HEK293T (cell line): ENCODE results near the gene MARCKS.

Source experiments
- CTCF ChIA-PET: fragments of 350-600 bp; formaldehyde crosslinking; extraction: SDS; loops from one replicate; lab custom pipeline; 2021; ENCODE audit warnings: antibody characterized with exemption, inconsistent platforms; lab: Yijun Ruan, JAX
- POLR2A ChIA-PET: fragments of 350-600 bp; formaldehyde crosslinking; extraction: SDS; loops from one replicate; lab custom pipeline; 2020; ENCODE audit warnings: antibody characterized with exemption, inconsistent platforms; lab: Yijun Ruan, JAX
- DNase-seq: peaks from one replicate; pipeline ENCODE4 v3.0.0; 2012; ENCODE audit warnings: mixed read lengths; ENCODE audit errors: extremely low spot score
- ARNT ChIP-seq: fragments of 450-650 bp; IDR thresholded peaks from 2 replicates; pipeline ENCODE4 v1.6.1; 2017; ENCODE audit warnings: mild to moderate bottlenecking
- BHLHE40 ChIP-seq: fragments of 450-650 bp; IDR thresholded peaks from 2 replicates; pipeline ENCODE4 v1.6.1; 2016; ENCODE audit warnings: mild to moderate bottlenecking, moderate library complexity, borderline replicate concordance
- CTBP1 ChIP-seq: fragments of 450-650 bp; IDR thresholded peaks from 2 replicates; pipeline ENCODE4 v1.6.1; 2016; ENCODE audit warnings: borderline replicate concordance
- ELF4 ChIP-seq: fragments of 450-650 bp; IDR thresholded peaks from 2 replicates; pipeline ENCODE4 v1.6.1; 2017; ENCODE audit warnings: antibody characterized with exemption
- FOXA1 ChIP-seq: fragments of 450-650 bp; IDR thresholded peaks from 2 replicates; pipeline ENCODE4 v1.6.1; 2016; ENCODE audit warnings: mild to moderate bottlenecking
- FOXK2 ChIP-seq: fragments of 450-650 bp; IDR thresholded peaks from 2 replicates; pipeline ENCODE4 v1.6.1; 2016; ENCODE audit warnings: mild to moderate bottlenecking
- FOXM1 ChIP-seq: fragments of 450-650 bp; IDR thresholded peaks from 2 replicates; pipeline ENCODE4 v1.6.1; 2017; ENCODE audit warnings: mild to moderate bottlenecking, borderline replicate concordance
- HDGF ChIP-seq: fragments of 450-650 bp; IDR thresholded peaks from 2 replicates; pipeline ENCODE4 v1.6.1; 2017; ENCODE audit warnings: antibody characterized with exemption, borderline replicate concordance
- L3MBTL2 ChIP-seq: fragments of 450-650 bp; conservative IDR thresholded peaks from 2 replicates; pipeline ENCODE4 v1.6.1; 2016; ENCODE audit warnings: mild to moderate bottlenecking
- LEF1 ChIP-seq: fragments of 450-650 bp; IDR thresholded peaks from 2 replicates; pipeline ENCODE4 v1.6.1; 2017; ENCODE audit warnings: mild to moderate bottlenecking, borderline replicate concordance
- NFRKB ChIP-seq: fragments of 450-650 bp; IDR thresholded peaks from 2 replicates; pipeline ENCODE4 v1.6.1; 2016; ENCODE audit warnings: mild to moderate bottlenecking, moderate library complexity
- SP1 ChIP-seq: fragments of 450-650 bp; IDR thresholded peaks from 2 replicates; pipeline ENCODE4 v1.6.1; 2017
- SUZ12 ChIP-seq: fragments of 450-650 bp; IDR thresholded peaks from 2 replicates; pipeline ENCODE4 v1.6.1; 2016; ENCODE audit warnings: mild to moderate bottlenecking
- TARDBP ChIP-seq: fragments of 450-650 bp; IDR thresholded peaks from 2 replicates; pipeline ENCODE4 v1.6.1; 2016
- ZNF384 ChIP-seq: fragments of 450-650 bp; IDR thresholded peaks from 2 replicates; pipeline ENCODE4 v1.6.1; 2016
- TF ChIP-seq, protein P1 (sequence below): fragments of 450-650 bp; IDR thresholded peaks from 2 replicates; pipeline ENCODE4 v1.6.1; 2016

Gene MARCKS

DNA sequence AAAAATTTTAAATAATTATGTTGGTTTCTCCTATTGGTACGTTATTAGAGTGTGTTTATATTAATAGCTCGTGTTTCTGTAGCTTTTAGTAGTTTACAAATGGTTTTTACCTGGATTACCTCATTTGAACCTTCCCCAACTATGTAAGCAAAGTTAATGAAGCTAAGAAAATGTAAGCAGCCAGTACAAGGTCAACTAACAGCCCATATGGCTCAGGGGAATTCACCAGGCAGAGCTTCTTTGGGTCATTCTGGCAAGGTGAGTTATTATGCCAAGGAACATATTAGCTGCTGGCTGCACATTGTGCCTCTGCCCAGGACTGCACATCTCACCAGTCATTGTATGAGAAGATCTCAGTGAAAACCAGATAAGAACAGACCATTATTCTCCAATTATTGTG is 27.0 kb upstream of the MARCKS start:
- DNase-seq = no peak
- POLR2A ChIA-PET = no interaction called here
- no peak for TF ChIP-seq L3MBTL2
- CTCF ChIA-PET = no interaction called here

DNA sequence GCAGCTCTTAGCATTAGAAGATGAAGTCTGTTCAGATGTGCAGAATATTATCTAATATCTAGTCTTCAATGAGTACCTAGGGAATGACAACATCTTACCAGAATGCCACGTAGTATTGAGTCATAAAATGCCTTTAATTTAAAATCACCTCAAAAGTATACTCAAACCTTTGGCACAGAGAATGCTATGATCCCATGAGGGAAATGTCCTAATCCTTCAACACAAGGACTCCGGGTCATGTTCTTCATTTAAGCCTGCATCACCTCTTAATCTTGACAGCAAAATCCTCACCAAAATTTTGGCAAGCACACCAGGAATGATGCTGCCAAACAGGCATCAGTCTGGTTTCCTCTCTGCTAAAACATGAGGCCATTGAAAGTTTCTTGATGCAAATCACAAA is 23.6 kb upstream of the MARCKS start:
- CTCF ChIA-PET = no interaction called here
- POLR2A ChIA-PET = no interaction called here
- TF ChIP-seq FOXA1 = no peak
- no peak for TF ChIP-seq FOXM1
- TF ChIP-seq HDGF = no peak
- no peak for TF ChIP-seq ARNT
- no peak for TF ChIP-seq L3MBTL2
- DNase-seq = no peak

DNA sequence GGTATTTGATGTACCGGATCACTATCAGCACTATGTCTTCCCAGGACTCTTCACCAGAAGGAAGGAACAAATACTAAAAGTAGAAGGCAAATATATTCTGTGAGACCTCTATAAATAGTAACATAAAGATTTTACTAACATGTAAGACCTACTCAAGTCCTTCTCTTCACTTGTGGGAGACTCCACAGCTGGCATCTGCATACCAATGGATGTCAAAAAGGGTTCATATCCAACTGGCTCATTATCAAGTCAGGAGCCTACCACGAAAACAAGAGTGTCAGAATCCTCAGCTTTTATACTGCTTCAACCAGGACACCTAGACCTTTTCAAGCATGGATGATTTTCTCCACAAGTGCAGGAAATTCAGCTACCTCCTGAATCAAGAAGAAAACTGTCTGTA is 20.0 kb upstream of the MARCKS start:
- ChIA-PET POLR2A (no interaction called here), CTCF (no interaction called here)
- DNase-seq = no peak
- TF ChIP-seq ELF4 (no peak), CTBP1 (no peak), TARDBP (no peak), ZNF384 (no peak), FOXM1 (no peak), L3MBTL2 (no peak), NFRKB (no peak), LEF1 (no peak), SUZ12 (no peak), FOXK2 (no peak), HDGF (no peak), BHLHE40 (no peak), ARNT (no peak)
- TF ChIP-seq, protein P1, sequence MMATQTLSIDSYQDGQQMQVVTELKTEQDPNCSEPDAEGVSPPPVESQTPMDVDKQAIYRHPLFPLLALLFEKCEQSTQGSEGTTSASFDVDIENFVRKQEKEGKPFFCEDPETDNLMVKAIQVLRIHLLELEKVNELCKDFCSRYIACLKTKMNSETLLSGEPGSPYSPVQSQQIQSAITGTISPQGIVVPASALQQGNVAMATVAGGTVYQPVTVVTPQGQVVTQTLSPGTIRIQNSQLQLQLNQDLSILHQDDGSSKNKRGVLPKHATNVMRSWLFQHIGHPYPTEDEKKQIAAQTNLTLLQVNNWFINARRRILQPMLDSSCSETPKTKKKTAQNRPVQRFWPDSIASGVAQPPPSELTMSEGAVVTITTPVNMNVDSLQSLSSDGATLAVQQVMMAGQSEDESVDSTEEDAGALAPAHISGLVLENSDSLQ = no peak

DNA sequence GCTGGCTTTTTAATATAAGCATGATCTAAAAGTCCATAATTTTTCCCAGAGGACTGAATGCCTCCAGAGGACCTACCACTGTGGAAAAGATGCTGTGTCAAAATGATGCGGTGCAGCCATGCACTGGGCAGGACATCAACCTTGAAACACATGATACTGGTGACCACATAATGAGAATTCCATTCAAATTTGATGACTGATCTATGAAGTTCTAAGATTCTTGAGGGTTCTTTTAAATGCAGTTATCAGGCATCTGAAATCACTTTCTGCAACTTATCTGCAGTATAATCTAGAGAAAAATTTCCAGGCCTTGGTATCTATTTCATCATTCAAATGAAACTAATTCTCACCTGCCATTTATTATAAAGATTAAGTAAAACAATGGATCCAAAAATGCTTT is 15.0 kb upstream of the MARCKS start:
- ChIA-PET POLR2A (interaction anchor here (3.8 kb wide), 1 partner anchor 13 kb away, joined by 13 read pairs; no protein-coding TSS in a partner anchor), CTCF (no interaction called here)
- TF ChIP-seq ARNT (no peak), SP1 (no peak), L3MBTL2 (no peak), FOXM1 (no peak), BHLHE40 (no peak), FOXK2 (no peak), LEF1 (no peak), TARDBP (no peak), SUZ12 (no peak), ZNF384 (no peak), NFRKB (no peak)
- TF ChIP-seq, protein P1 = no peak
- DNase-seq = no peak

DNA sequence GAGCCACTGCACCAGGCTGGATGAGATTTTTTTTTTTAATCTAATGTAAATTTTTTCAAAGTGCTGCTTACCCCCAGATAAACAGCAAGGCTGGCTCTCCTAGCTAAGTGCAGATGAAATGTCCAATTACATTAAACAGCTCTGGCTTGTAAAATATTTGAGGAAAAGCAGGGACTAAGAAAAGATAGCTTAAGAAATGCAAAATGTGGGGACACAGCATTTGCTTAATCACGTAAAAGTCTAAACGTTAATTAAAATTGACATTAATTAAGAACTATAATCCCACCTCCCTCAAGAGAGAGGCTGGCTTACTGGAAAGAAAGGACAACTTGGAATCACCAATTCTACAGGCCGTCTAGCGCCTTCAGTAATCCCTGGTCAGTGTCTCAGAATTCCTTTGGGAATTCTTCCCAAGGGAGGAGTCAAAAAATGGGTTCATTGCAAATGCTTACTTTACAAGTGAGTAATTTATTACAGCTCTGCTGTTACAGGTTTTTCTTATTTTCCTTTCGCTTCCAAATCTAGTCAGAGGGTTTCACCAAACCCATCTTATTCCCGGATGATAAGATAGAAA is 13.6 kb upstream of the MARCKS start:
- no peak for DNase-seq
- no peak for TF ChIP-seq FOXA1
- TF ChIP-seq FOXK2 = no peak
- no peak for TF ChIP-seq HDGF
- TF ChIP-seq ZNF384 = no peak
- no peak for TF ChIP-seq FOXM1
- TF ChIP-seq LEF1 = no peak
- ChIA-PET CTCF (interaction anchor here (1.2 kb wide), 1 partner anchor 15 kb away, joined by 4 read pairs; no protein-coding TSS in a partner anchor), POLR2A (interaction anchor here (3.8 kb wide), 1 partner anchor 11 kb away, joined by 13 read pairs; no protein-coding TSS in a partner anchor)

DNA sequence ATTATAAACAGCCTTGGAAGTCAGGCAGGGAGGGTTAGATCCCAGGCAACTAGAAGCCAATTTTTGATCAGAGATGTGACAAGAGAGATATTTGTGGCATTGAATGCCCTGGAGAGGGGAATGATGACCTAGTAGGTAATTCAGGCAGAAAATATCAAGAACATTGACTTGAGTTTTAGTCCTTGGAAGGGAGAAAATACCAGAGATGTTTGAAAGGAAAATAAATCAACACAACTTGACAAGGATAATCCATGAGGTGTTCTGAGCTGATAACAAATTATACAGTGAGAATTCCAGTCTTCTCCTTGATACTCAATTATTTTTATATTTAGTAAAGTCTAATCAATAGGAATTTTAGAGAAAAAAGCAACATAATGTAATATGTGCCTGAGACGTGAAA is 10.6 kb upstream of the MARCKS start:
- TF ChIP-seq HDGF = no peak
- no peak for TF ChIP-seq ARNT
- no peak for TF ChIP-seq ZNF384
- TF ChIP-seq FOXA1 = no peak
- no peak for TF ChIP-seq ELF4
- no peak for TF ChIP-seq BHLHE40
- no peak for TF ChIP-seq SP1
- no peak for TF ChIP-seq FOXM1
- TF ChIP-seq NFRKB = no peak
- no peak for TF ChIP-seq CTBP1
- no peak for TF ChIP-seq LEF1
- TF ChIP-seq L3MBTL2 = no peak
- TF ChIP-seq, protein P1 = no peak
- POLR2A ChIA-PET = interaction anchor here (1.0 kb wide), 1 partner anchor 9 kb away, joined by 5 read pairs; no protein-coding TSS in a partner anchor
- no peak for DNase-seq
- CTCF ChIA-PET = interaction anchor here (0.7 to 1.3 kb wide), 2 partner anchors 12 to 14 kb away, joined by 3 to 4 read pairs; no protein-coding TSS in a partner anchor
